GM19467 (cell line): Measurements from ENCODE around the gene C19orf53.
"Not testable (repeated sequence)": the region's sequence is repeated elsewhere in the genome, so short reads cannot be mapped to it uniquely, and the experiment has no call there.

ENCODE experiments used
- ATAC-seq: cut with Tn5 transposase; IDR thresholded peaks from one replicate; pipeline ENCODE4 v1.9.1; 2021; ENCODE audit warnings: mild to moderate bottlenecking, moderate library complexity; ENCODE audit not compliant: unreplicated experiment

Gene C19orf53

DNA sequence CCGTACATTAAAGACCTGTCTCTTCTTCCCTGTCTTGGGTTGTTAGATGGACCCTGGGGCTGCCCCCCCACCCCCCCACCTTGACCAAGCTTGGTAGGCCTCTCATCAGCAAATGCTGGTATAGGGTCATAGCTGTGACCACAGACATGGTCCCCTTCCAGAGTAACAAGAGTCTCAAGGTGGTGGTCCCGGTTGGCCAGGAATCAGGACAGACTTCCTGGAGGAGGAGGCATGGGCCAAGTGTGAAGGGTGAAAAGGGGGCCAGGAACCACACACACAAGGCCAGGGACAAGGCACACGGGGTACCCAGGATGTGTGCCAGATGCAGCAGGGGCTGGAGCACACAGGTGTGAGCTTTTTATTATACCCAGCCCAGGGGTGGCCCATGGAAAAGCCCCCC is 11.0 kb upstream of the C19orf53 start:
- ATAC-seq: no peak

DNA sequence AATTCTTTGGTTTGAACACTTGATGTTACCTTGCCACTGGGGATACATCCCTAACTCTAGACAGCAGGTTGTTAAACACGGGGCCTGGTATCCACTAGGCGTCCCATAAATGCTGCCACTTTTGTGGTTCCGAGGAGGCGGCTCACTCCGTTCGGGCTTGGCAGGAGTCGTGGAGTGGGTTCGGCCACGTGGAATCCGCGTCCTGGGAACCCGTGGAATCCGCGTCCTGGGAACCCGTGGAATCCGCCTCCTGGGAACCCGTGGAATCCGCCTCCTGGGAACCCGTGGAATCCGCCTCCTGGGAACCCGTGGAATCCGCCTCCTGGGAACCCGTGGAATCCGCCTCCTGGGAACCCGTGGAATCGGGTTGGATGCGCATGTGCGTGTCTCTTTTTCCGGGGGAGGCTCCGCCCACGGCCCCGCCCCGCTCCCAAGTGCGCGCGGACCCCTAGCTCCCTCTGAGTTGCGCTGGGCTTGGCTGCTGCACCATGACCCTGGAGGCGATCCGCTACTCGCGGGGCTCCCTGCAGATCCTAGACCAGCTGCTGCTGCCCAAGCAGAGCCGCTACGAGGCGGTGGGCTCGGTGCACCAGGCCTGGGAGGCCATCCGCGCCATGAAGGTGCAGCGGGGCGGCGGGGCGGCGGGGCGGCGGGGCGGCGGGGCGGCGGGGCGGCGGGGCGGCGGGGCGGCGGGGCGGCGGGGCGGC is 10.0 kb upstream of the C19orf53 start, which contains the start of gene MRI1:
Gene MRI1, plus strand, starts transcription at position 422 of the 707 bp plus-strand sequence. Its CDS starts 67 bp downstream, at position 489.
- ATAC-seq: no peak

DNA sequence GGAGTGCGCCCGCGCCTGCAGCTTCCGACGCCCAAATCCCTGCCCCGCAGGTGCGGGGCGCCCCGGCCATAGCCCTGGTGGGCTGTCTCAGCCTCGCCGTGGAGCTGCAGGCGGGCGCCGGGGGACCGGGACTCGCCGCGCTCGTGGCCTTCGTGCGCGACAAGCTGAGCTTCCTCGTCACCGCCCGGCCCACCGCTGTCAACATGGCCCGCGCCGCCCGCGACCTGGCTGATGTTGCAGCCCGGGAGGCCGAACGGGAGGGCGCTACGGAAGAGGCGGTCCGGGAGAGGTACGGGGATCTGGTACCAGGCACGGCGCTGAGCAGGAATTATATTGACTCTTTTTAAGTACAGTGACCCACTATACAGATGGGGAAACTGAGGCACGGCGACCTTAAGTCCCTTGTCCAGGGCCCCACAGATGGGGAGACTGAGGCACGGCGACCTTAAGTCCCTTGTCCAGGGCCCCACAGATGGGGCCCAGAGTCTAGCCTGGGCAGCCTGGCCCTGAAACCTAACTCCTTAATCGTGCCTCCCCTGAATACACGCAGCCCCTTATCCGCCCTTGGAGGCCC is 9.3 kb upstream of the C19orf53 start:
- no peak for ATAC-seq

DNA sequence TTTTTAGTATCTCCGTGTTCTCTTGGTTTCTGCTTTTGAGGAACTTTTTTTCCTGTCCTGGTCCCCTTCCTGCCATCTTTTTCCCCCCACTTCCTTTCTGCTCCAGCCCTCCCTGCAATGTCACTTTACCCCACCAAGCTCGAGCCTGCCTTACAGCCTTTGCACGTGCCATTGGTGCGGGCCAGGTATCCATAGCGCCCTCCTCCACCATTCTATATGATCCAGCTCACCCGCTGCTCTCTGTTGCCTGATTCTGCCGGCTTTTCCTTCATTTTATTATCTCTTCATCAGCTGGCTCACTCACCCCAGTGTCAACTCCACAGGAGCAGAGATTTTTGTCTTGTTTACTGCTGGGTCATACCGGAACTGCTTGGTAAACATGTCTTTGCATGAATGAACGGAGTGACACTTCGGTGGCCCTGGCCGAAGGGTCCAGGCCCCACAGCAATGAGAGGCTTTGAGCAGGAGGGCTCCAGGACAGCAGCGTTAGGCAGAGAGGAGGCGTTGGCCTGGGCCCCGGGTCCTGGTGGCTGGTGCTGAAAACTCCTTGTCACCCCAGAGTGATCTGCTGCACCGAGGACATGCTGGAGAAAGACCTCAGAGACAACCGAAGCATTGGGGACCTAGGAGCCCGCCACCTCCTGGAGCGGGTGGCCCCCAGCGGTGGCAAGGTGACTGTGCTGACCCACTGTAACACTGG is 8.7 kb upstream of the C19orf53 start:
- ATAC-seq: no peak

DNA sequence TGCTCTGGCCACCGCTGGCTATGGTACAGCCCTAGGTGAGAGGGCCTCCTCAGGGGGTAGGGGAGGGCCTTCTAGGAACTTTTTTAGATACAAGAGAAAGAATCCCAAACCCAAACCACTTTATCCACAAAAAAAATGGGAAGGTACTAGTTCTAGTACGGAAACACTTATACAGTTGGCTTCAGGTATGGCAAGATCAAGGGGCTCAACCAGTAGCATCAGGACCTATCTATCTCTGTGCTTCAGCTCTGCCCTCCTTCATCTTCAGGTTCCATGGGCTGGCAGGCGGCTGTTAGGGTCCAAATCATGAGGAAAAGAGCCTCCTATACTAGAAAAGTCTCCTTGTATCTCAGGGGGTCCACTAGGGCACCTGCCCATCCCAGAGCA is 8.2 kb upstream of the C19orf53 start:
- no peak for ATAC-seq

DNA sequence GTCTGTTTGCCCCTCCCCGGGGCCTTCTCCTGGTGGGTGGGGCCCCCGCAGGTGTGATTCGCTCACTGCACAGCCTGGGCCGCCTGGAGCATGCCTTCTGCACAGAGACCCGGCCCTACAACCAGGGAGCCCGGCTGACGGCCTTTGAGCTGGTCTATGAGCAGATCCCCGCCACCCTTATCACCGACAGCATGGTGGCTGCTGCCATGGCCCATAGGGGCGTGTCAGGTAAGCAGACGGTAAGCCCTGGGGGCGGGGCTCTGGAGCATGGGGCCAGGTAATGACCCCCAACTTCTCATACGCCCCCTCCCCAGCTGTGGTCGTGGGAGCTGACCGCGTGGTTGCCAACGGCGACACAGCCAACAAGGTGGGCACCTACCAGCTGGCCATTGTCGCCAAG is 5.7 kb upstream of the C19orf53 start:
- no peak for ATAC-seq

DNA sequence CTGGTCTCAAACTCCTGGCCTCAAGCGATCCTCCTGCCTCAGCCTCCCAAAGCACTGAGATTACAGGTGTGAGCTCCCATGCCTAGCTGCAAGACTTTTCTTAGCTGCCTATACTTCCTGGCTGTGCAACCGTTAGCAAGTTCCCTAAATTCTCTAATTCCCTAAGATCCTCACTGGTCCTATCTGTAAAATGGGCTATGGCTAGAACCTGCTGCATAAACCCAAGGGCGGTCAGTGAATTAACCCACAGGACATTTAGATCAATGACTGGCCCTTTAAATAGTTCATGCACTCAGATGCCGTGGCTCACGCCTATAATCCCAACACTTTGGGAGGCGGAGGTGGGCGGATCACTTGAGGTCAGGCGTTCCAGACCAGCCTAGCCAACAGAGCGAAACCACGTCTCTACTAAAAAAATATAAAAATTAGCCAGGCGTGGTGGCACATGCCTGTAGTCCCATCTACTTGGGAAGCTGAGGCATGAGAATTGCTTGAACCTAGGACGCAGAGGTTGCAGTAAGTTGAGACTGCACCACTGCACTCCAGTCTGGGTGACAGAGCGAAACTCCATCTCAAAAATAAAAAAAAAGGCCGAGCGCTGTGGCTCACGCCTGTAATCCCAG is 4.1 kb upstream of the C19orf53 start:
- ATAC-seq: no peak

DNA sequence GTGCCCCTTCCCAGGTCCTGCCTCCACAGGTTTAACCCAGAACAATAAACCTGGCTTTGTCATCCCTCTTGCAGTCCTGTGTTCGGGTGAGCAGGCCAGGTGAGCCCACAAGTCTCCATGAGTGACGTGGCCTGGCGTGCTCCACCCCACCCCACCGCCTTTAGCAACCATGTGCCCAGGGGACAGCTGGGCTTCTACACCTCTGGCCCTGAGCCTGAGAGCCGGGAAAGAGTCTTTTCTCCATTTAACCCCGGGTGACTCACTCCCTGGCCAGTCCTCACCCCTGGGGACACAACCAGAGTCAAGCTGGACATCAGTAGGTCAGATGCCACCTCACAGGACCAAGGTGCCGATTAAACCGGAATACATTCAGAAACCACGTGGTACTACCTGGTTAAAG is 4.1 kb downstream of the C19orf53 start:
- no peak for ATAC-seq

DNA sequence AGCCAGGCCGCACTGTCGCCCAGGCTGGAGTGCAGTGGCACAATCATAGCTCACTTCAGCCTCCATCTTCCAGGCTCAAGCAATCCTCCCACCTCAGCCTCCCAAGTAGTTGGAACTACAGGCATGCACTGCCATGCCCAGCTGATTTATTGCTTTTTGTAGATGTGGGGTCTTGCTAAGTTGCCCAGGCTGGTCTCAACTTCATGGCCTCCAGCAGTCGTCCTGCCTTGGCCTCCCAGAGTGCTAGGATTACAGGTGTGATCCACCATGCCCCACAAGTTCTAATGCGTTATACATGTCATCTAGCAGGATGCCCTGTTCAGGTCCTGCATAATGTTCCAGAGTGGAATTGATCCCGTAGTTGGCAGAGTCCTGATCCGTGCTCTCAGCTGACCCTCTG is 4.6 kb downstream of the C19orf53 start:
- no peak for ATAC-seq

DNA sequence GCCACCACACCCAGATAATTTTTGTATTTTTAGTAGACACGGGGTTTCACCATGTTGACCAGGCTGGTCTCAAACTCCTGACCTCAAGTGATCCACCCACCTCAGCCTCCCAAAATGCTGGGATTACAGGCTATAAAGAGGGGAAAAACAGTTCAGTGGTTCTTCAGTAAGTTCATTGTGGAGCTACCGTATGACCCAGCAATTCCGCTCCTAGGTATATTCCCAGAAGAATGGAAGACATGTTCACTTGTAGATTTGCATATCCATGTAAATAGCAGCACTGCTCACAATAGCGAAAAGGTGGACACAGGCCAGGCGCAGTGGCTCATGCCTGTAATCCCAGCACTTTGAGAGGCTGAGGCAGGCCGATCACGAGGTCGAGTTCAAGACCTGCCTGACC is 5.5 kb downstream of the C19orf53 start:
- ATAC-seq: not testable (repeated sequence)

DNA sequence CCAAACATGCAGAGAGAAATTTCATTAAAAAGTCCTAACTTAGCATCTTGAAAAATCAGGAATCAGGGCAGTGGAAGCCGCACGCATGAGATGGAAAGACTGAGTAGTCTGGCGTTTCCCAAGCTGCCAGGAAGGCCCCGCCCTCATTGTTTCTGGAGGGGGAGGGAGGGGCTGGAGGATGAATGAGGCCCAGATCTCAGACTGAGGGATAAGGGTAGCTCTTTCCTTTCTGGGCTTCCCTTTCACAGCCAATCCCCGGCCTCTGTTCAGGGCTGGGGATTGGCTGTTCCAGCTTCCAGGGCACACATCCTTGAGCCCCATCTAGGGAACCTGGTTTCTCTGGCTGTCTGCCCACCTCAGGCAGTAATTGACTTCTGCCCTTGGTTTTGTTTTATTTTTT is 7.3 kb downstream of the C19orf53 start:
- no peak for ATAC-seq

DNA sequence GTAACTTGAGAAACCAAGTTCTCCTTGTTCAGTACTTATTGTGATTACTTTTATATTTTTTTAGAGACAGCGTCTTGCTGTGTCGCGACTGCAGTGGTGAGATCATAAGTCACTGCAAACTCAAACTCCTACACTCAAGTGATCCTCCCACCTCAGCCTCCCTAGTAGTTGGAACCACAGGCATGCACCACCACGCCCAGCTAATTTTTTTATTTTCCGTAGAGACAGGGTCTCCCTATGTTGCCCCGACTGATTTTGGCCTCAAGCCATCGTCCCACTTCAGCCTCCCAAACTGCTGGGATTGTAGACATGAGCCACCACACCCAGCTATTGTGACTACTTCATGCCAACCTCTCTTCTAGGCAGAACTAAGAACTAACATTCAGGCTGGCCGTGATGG is 8.3 kb downstream of the C19orf53 start:
- no peak for ATAC-seq

DNA sequence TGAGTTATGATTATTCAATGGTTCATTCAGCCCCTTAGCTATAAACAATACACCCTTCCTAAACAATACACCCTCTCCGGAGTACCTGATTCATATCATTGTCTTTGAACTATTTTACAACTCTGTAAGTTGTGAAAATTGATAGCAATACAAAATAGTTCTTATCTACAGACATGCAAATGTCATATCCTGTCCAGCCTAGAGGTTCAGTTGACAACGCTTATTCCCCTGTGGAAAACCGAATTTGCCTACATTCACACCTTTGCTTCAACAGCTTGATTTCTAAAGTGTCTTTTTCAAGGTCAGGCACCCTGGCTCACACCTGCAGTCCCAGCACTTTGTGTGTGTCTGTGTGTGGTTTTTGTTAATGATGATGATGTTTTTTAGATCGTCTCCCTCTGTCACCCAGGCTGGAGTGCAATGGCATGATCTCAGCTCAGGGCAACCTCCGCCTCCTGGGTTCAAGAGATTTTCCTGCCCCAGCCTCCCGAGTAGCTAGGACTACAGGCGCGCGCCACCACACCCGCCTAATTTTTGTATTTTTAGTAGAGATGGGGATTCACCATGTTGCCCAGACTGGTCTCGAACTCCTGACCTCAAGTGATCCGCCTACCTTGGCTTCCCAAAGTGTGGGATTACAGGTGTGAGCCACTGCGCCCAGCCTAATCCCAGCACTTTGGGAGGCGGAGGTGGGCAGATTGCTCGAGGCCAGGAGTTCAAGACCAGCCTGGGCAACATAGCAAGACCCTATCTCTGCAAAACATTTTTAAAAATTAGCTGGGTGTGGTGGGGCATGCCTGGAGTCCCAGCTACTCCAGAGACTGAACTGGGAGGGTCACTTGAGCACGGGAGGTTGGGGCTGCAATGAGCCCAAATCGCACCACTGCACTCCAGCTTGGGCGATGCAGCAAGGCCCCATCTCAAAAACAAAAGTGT is 9.6 kb downstream of the C19orf53 start:
- no peak for ATAC-seq

DNA sequence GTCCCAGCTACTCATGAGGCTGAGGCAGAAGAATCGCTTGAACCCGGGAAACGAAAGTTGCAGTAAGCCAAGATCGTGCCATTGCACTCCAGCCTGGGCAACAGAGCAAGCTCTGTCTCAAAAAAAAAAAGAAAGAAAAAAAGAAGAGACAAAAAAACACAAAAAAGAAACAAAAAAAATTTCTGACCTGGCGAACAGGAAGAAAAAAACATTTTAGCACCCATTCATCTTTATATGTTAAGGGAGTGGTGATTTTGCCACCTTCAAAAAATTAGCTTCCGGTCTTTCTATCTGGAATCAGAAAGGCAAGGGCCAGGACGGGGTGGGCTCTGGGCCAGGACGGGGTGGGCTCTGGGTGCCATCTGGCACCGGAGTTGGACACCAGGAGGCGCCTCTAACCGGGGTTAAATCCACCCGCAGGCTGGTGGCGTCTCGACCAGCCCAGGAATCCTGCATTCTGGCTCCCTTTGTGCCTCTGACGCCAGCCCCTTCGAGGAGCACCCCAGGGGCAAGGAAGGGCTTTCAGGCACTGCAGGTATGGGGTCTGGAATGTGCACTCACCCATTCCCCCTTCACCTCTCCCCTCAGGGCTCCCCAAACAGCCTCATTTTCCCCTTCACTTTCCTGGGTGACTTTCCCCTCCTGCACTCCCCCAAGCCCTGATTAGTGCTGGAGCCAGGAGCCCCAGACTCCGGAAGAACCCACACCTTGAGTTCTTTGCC is 10.6 kb downstream of the C19orf53 start:
- no peak for ATAC-seq

DNA sequence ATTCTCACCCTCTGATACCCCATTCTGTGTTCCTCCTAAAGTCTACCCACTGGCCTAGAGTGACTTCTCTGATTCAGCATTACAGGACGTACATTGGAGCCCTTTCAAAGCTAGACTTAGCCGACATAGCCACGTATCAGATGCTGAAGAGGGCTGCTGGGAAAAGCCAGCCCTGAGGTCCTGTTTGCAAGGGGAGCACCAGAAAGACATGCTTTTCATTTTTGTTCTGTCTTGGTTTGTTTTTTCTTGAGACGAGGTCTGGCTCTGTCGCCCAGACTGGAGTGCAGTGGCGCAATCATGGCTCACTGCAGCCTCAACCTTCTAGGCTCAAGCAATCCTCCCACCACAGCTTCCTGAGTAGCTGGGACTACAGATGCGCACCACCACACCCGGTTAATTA is 14.7 kb downstream of the C19orf53 start:
- no peak for ATAC-seq

DNA sequence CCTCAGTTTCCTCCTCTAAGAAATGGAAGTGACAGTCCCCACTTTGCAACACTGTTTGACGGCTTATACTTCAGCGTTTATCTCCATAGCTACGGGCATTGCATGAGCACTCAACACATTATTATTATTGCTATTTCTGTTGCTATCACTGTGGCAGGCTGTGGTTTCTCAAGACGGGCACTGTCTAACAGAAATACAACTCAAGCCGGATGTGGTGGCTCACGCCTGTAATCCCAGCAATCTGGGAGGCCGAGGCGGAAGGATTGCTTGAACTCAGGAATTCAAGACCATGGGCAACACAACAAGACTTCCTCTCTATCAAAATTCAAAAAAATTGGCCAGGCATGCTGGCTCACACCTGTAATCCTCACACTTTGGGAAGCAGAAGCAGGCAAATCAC is 16.1 kb downstream of the C19orf53 start:
- ATAC-seq: no peak

DNA sequence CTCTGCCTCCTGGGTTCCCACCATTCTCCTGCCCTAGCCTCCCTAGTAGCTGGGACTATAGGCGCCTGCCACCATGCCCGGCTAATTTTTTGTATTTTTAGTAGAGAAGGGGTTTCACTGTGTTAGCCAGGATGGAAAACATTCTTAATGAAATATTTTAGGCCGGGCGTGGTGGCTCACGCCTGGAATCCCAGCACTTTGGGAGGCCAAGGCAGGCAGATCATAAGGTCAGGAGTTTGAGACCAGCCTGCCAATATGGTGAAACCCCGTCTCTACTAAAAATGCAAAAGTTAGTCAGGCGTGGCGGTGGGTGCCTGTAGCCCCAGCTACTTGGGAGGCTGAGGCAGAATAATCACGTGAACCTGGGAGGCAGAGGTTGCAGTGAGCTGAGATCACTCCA is 19.1 kb downstream of the C19orf53 start:
- ATAC-seq: not testable (repeated sequence)

DNA sequence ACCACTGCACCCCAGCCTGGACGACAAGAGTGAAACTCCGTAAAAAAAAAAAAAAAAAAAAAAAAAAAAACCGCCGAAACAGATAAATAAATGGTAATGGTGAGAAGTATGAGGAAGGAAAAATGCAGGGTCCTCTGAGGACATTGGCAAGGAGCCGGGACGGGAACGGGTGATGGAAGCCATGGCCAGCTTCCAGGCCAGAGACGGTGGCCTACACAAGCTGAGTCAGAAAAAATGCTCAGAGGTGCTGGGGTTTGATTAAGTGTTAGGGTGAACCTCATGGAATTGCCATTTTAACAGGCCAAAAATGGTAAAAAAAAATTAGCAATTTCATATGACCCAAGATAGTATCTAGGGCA is 20.1 kb downstream of the C19orf53 start:
- no peak for ATAC-seq

DNA sequence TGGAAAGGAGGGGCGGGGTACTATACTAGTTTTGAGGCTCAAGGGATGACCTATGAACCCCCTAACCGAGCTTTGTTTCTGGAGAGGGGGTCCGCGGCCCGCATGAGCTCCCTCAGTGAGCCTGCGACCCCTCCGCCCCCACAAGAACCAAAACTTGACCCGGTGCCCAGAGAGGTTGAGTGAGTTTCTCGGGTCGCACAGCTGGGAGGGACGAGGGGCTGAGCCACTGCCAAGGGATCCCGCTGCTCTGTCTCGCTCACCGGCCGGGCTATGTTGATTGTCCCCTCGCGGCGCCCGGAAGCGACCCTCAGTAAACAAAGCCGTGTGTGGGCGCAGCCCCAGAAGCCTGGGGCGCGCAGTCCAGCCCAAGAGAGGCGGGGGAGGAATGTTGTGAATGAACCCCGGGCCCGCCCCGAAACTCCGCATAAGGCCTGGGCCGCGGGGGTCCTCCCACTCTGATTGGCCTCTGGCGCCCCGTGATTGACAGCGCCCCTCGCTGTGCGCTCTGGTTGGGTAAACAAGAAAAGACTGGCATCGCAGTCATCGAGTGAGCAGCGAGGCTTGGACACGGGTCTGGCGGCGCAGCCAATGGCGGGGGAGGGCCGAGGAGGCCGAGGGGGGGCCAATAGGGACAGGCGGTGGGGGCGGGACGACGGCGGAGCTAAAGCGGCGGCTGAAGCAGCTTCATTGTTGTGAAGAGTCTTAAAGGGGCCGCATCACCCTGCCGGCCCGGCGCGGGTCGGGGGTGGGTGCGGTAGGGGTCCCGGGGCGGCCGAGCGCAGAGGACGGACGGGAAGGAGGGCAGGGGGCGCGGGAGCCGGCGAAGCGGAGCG is 20.7 kb downstream of the C19orf53 start, which contains the start of gene ZSWIM4:
Gene ZSWIM4, plus strand, starts transcription at position 687 of the 833 bp plus-strand sequence. CDS start 206 bp downstream, outside the sequence.
- peak; percentile 95 for ATAC-seq
